Fibroblast of lung (primary cell): Measurements from ENCODE around the gene TMEM232.

Source experiments
- EZH2 ChIP-seq: IDR thresholded peaks from 2 replicates; pipeline ENCODE4 v1.5.1; 2012; ENCODE audit warnings: low read length, control low read depth, mild to moderate bottlenecking; ENCODE audit errors: missing control alignments
- TF ChIP-seq, protein P1 (sequence below), 2 donors: IDR thresholded peaks in 1 of 2; conservative IDR thresholded peaks in 1 of 2; 1 replicate in 1 of 2; 2 replicates in 1 of 2; pipeline ENCODE4 v1.5.1; 2011 to 2012; ENCODE audit warnings: low read length in 2 of 2, control low read depth in 1 of 2, inconsistent platforms in 1 of 2, low read depth in 1 of 2, mild to moderate bottlenecking in 1 of 2

DNA sequence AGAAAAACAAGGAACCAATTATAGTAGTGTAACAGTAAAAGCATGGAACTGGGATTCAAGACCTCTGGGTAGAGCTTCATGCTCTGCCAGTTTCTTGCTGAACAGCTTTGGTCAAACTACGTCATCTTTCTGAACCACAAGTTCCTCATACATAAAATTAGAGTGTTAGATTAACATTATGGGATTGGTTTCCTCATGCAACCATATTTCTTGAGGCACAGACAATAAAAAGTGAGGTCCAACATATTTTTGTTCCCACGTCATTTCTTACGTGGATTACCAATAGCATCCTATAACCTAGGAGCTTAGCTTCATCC lies 354.8 kb downstream of the TMEM232 start:
- TF ChIP-seq, protein P1, sequence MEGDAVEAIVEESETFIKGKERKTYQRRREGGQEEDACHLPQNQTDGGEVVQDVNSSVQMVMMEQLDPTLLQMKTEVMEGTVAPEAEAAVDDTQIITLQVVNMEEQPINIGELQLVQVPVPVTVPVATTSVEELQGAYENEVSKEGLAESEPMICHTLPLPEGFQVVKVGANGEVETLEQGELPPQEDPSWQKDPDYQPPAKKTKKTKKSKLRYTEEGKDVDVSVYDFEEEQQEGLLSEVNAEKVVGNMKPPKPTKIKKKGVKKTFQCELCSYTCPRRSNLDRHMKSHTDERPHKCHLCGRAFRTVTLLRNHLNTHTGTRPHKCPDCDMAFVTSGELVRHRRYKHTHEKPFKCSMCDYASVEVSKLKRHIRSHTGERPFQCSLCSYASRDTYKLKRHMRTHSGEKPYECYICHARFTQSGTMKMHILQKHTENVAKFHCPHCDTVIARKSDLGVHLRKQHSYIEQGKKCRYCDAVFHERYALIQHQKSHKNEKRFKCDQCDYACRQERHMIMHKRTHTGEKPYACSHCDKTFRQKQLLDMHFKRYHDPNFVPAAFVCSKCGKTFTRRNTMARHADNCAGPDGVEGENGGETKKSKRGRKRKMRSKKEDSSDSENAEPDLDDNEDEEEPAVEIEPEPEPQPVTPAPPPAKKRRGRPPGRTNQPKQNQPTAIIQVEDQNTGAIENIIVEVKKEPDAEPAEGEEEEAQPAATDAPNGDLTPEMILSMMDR (conservative IDR thresholded peaks at IDR 0.05 in 1 of 2, IDR thresholded peaks at IDR 0.05 in 1 of 2; ENCODE audit: low read depth in 1 of 2, low read length in 2 of 2): no peak
- no peak for TF ChIP-seq EZH2
